GM21390 (cell line): ENCODE measurements around the gene CDK14.
"Not testable (repeated sequence)": the region's sequence is repeated elsewhere in the genome, so short reads cannot be mapped to it uniquely, and the experiment has no call there.

Experiments
- ATAC-seq: cut with Tn5 transposase; IDR thresholded peaks from one replicate; pipeline ENCODE4 v1.9.1; 2021; ENCODE audit not compliant: unreplicated experiment

Gene CDK14

DNA sequence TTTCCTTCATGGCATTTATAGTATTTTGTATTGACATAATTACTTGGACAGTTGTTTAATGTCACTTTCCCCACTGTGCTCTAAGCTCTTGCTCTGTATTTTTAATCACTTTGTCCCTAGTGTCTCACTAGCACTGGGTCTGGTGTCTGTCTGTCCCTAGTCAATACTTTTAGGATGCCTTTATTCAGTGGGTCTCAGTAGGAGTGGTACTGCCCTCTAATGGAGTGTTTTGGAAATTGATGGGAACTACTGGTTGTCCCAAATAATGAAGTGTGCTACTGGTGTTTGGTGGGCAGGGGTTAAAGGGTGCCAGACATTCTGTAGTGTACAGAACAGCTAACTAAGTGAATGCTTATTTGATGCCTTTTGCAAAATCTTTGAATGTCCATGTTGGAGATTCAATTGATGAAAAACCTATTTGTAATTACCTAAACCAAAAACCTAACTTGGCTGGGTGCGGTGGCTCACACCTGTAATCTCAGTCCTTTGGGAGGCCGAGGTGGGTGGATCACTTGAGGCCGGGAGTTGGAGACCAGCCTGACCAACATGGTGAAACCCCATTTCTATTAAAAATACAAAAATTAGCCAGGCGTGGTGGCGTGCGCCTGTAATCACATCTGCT, 33.3 kb downstream of the CDK14 start:
- peak; percentile 84 for ATAC-seq

DNA sequence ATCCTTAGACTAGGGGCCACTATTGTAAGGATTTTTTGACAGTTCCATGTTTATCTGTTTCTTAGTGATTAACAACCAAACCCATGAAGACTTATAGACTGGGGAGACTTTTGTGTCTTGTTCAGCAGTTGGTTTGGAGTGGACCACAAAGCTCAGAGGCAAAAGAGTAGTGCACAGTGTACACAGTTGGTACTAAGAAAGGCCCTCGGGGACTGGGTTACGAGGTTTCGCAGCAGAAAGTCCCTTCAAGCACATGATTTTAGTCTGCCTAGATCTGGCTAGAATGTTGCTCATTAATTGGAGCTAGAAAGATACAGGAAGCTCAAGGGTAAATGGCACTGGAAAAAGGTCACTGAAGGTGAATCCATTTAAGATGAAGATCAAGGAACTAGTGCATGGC, 35.4 kb downstream of the CDK14 start:
- no peak for ATAC-seq

DNA sequence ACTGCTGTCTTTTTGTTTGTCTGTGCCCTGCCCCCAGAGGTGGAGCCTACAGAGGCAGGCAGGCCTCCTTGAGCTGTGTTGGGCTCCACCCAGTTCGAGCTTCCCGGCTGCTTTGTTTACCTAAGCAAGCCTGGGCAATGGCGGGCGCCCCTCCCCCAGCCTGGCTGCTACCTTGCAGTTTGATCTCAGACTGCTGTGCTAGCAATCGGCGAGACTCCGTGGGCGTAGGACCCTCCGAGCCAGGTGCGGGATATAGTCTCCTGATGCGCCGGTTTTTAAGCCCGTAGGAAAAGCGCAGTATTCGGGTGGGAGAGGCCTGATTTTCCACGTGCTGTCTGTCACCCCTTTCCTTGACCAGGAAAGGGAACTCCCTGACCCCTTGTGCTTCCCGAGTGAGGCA, 43.6 kb downstream of the CDK14 start:
- not testable (repeated sequence) for ATAC-seq

DNA sequence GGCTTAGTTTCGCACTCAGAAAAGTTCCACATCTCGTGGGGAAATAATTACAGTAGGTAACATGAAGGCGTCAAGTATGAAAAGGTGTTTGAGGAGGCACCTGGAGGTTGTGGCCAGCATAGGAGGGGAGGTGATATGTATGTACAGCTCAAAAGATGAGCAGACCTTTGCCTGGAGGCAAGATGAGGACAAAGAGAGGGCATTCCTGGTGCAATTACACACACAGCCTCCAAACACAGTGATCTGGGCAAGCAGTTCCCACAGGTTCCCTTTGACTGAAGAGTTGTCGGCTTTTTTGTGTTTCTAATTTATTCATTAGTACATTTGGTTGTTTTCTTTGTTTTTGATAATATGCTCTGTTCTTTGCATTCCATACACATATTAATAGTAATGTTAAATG, 46.9 kb downstream of the CDK14 start:
- no peak for ATAC-seq

DNA sequence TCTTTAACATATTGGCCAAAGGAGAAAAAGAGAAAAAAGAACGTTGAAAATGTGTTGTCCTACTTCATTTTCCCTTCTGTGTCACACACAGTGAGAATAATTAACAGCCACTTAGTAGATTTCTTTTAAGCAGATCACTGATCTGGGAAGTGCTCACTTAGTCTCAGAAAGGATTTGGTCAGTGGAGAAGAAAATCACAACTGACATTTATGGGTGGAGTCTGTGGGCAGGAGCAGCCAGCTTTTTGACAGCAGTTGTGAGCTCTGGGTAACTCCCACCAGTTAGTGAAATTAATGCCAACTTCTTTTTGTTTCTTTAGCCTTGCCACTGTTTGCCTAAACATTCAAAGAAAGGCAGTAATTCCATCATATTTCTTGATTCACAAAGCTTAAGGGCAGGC, 49.7 kb downstream of the CDK14 start:
- peak; percentile 64 for ATAC-seq

DNA sequence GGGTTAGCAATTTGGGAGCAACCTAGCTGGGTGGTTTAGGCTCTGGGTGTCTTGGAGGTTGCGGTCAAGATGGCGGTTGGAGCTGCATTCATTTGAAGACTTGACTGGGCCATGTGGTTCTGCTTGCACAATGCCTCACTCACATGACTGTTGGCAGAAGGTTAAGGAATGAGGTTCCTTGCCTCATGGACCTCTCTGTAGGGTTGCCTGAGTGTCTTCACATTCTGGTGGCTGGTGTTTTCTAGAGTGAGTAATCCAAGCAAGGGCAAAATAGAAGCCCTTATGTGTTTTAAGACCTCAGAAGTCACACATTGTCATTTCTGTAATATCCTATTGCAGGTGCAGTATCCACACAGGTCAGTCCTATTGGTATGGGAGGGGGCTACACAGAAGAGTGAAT, 52.0 kb downstream of the CDK14 start:
- no peak for ATAC-seq

DNA sequence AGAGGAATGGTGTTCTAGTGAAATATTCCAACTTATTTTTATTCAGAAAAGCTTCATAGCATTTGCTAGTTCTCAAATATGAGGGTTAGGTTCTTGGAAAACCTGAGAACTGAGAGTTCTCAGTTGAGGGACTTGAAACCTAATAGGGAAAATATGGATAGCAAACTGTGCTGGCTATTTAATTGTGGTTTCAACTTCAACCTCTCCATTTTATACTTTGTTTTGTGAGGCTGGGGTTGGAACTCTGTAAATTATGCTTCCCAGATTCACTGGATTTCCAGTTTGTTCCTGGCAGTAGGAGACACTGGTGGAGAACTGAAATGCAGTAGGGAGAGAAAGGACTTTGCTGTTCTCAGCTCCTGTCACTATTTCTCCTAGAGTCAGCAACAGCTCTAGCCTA, 52.7 kb downstream of the CDK14 start:
- ATAC-seq, result no peak

DNA sequence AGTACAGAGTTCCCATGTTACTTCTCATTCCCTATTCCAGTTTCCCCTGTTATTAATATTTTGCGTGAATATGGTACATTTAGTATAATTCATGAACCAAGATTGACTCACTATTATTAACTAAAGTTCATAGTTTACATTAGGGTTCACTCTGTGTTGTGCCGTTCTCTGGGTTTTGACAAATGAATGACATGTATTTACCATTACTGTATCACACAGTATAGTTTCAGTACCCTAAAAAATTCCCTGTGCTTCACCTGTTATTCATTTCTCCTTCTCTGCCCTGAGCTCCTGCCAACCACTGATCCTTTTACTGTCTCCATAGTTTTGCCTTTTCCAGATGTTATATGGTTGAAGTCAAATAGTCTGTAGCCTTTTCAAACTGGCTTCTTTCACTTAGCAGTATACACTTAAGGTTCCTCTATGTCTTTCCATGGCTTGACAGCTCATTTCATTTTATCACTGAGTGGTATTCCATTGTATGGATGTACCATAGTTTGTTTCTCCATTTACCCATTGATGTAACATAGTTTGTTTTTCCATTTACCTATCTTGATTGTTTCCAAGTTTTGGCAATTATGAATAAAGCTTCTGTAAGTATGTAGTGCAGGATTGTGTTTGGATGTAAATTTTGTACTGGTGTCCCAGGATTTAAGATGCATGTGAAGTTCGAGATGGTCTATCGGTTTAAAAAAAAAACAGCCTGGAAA, 58.8 kb downstream of the CDK14 start:
- ATAC-seq, result no peak

DNA sequence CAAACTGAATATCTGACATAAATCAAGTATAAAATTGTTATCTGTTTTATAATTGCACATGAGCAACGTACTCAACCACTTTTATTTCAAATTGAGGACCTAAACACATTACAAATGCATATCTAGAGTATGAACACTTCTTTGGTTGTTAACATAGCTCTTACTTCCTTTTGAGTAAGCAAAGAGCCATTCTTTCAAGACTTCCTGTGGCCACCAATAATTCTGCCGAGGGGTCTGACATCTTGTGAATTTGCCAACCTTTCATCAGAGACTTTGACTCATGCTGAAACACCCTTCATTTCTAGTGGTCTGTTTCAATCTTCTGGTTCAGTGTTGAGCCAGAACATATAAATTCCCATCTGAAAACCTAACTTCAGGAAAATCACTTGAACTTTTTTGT, 59.4 kb downstream of the CDK14 start:
- peak; percentile 62 for ATAC-seq

DNA sequence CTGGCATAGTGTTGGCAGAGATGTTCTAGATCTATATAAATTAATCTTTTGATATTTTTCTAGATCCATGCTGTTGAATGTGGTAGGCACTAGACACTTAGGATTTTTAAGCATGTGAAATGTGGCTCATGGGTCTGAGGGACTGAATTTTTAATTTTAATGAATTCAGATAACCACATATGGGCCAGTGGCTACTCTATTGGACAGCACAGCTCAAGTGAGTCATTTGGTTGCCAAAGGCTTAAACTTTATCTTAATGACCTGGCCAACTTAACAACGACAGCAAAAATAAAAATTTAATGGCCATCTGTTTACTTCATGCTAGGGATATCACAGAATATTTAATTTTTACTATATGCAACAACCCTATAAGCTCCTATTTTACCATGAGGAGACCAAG, 61.4 kb downstream of the CDK14 start:
- ATAC-seq, result no peak

DNA sequence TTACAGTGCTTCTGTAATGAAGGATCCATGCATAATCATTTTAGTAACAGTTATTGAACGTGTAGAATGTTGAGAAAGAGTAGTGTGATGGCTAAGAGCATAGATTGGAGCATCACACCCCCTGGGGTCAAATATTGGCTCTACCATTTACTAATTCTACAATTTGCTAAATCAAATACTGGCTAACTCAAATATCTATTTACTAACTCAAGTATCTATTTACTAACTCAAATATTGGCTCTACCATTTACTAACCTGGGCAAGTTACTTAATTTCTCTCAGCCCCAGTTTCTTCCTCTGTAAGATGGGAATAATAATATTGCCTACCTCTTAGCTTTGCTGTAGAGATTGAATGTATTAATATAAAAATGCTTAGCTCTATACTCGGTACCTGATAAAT, 64.0 kb downstream of the CDK14 start:
- no peak for ATAC-seq

DNA sequence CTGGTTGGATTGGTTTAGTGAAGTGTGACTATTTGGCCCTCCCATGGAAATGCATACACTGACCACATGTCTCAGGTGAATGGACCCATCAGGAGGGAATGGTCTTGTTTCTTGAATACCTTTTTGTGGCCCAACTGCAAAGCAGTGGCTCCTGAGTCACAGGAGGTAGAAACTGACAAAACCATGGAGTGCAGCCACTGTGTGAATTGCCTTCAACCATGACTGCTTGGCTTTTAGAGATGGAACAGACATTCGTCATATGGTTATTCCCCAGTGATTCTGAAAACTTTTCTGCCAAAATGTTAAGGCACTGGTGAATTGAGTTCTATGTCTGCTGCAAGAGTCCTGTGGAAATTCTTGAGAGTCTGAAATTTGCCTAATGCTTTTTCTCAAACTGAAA, 64.7 kb downstream of the CDK14 start:
- peak; percentile 50 for ATAC-seq

DNA sequence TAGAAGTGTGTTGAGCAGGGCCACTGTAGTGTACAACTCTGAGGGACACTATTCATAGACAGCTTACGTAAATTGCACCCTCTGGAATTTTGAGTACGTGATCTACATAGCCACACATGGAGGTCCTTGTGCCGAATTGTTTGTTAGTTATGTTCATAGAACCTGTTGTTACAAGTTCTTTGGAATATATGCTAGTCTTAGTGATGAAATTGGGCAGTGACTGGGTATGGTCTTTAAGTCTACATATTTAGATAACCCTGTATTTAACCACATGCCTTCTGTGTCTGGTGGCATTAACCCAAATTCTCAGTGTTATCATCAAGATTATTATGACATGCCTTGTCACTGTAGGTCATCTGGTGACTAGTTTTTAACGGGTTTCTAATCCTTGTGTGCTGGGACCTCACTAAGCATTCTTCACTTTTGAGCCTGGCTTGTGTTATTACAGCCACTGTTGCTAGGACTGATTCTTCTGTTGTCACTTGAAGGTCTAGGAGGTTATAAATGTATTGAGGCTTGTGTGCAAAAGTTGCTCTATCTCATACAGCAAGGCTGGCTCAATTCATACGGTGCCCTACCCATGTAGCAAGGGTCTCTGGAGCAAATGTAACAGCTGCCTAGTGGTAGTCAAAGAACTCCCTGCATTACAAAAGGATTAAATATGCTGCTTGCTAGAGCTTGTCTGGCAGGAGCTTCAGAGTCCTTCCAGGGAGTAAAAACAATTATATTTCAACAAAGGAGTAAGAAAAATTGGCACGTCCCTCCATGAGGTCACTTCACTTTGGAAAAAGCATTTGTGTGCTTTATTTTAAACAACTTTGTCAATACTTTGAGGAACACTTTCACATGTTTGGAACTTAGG, 65.4 kb downstream of the CDK14 start:
- peak; percentile 22 for ATAC-seq

DNA sequence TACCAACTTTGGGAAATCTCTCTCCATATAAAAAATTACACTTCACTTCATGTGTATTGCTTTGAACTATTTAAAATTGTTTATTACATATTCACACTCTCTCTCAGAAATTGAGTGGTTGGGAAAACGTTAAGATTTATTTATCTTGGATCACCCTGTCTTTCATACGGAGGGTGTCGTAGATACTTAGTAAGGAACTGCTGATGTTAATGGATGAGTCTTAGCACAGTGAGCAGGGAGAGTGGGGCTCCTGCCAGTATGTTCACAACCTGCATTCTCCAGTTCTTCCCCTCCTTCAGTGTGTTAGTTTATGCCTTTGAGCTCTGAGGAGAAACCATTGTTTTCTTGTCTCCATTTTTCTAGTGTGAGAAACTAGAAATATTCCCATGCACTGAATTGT, 67.1 kb downstream of the CDK14 start:
- no peak for ATAC-seq

DNA sequence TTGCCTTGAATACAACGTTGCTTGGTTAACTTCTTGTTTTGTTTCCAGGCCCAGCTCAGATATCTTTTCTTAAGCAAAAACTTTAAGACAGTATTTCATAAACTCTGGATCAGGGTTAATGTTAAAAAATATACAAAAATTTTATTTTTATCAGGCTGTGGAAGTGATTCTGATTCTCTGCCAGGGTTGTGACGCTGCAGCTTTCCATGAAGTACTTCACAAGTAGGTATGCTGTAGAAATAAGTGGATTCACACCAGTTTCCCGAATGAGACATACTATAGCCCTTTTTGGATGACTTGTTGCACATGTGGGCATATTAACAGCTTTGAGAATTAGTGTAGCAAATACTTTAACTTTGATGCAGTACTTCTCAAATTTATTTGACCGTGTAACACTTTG, 70.1 kb downstream of the CDK14 start:
- no peak for ATAC-seq

DNA sequence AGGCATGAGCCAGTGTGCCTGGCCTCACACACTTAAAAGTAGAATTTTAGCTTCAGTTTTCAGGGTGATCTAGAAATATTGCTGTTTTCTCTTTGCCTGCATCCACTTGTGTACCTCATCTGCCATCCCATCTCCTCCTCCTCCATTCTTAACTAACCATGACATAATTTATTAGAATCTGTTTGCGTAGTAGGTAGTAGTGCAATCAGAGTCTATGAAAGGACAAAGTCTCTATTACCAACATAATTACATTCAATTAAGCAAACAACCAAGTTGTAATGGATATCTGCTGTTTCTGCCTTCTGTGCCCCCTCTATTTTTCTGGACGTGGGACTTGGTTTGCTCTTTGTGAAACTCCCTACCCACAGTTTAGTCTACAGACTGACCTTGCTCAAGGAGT, 72.9 kb downstream of the CDK14 start:
- no peak for ATAC-seq

DNA sequence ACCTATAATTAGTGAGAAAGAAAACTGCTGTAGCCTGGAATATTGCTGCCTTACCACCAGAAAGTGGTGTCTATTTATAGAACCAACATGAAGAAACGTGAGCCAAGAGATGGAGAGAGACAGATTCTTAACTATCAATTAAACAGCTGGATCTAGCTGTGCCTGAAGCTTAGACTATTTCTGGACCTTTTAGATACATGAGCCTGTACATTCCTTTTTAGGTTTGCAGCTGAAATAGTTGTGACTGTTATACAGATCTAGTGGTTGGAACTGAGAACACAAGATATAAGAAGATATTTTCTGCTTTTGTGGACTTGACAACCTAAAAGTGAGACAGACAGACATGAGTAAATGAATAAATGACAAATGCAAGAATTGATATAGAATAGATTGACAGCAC, 73.4 kb downstream of the CDK14 start:
- ATAC-seq, result peak; percentile 71

DNA sequence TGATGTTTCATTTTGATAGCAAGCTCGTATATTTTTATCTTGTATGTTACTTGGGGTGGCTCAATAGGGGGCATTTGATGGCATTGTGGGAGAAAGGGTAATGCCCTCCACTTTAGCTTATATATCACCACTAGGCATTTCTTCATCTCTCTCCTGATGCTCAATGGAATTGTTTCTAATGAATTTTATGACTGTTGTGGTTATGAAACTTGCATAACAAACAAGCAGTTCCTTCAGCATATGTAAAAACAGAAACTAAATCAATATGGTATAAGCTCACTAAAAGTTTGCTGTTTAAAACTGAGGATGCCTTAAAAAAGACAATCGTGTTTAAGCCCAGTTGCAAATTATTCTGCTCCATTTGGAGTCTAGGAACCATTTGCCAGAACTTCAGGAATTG, 75.5 kb downstream of the CDK14 start:
- ATAC-seq, result no peak

DNA sequence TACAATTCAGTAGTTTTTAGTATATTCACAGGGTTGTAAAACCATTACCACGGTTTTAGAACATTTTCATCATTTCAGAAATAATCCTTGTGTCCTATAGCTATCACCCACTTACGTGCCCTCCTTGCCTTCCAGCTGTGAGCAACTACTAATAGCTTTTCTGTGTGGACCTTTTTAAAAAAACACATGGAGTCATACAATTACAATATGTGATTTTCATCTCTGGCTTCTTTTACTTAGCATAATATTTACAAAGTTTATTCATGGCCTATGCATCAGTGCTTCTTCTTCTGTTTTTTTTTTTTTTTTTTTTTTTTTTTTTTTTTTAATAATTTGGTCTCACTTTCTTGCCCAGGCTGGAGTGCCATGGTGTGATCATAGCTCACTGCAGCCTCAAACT, 76.1 kb downstream of the CDK14 start:
- no peak for ATAC-seq

DNA sequence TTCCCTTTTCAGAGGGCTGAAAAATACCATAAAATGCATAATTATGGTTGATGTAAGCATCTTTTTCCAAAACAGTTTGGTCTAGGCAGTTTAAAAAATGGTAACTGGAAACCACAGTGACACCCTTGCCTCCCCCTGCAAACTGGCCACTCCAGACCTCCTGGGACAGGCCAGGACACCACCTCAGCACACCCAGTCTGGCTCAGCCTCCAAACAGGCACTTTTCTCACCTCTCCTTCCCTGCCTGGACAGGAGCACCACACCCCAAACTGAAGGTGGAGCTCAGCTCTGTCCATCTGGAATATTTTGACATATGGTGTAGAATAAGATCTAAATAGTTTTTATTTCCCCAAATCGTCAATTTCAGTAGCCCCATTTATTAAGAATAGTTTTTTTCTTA, 78.5 kb downstream of the CDK14 start:
- ATAC-seq, result no peak

DNA sequence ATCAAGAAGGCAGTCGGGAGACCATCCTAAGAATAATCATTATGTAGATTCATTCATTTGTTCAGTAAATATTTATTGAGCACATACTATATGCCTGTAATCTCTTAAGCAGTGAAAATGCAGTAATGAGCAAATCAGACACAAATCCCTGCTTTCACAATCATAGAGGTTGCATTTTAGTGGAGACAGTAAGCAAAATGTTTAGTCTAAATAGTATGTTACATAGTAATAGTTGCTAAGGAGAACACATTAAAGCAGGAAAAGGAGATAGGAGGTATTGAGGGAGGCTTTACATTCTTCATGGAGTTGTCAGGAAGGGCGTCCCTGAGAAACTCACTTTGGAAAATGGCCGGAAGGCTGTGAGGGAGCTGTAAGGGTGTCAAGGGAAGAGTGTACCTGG, 79.9 kb downstream of the CDK14 start:
- no peak for ATAC-seq
